A549 (cell line): Measurements from ENCODE around the gene TCF7L2. TPM values are rescaled to one million over a fixed set of nuclear protein-coding genes. Genes with fewer than 3 reads are reported as not detected.

Source experiments
- ATAC-seq, 2 experiments: fragments of 200-7000 bp in 1 of 2; fragments of >200 bp in 1 of 2; cut with Nextera tagmentation in 1 of 2; cut with Tn5 transposase in 1 of 2; 3 replicates each; pipeline versions ENCODE4 v1.8.0 to v1.9.1; 2018 to 2020; ENCODE audit warnings: mild to moderate bottlenecking in 1 of 2, moderate library complexity in 1 of 2
- CTCF ChIA-PET: fragments of 300-600 bp; sonication (Branson Sonifier 250); formaldehyde crosslinking; extraction: SDS; loops from one replicate; lab custom pipeline; 2021; ENCODE audit warnings: antibody characterized with exemption, inconsistent platforms; lab: Yijun Ruan, JAX
- POLR2A ChIA-PET: fragments of 350-600 bp; formaldehyde crosslinking; extraction: SDS; loops from one replicate; lab custom pipeline; 2021; ENCODE audit warnings: antibody characterized with exemption, inconsistent platforms; lab: Yijun Ruan, JAX
- DNase-seq, 2 experiments: peaks; one replicate each; pipeline versions ENCODE4 v3.0.0 to v3.0.0-alpha.2; 2011 to 2016; ENCODE audit warnings: low read depth in 1 of 2, low spot score in 1 of 2
- FAIRE-seq: peaks from 2 replicates; lab custom pipeline; 2011; peaks lifted over from hg19 to GRCh38; lab: Jason Lieb, UNC
- H3K27ac ChIP-seq, 2 experiments: fragments of >200 bp; sonication (Bioruptor Twin); formaldehyde crosslinking; 3 replicates each; pipeline ENCODE4 v1.5.1; 2016 to 2017
- H3K4me1 ChIP-seq: fragments of >200 bp; sonication (Bioruptor Twin); formaldehyde crosslinking; 3 replicates; pipeline ENCODE4 v1.6.1; 2016
- H3K4me2 ChIP-seq: fragments of >200 bp; sonication (Bioruptor Twin); formaldehyde crosslinking; 3 replicates; pipeline ENCODE4 v1.6.1; 2016
- H3K4me3 ChIP-seq: fragments of >200 bp; sonication (Bioruptor Twin); formaldehyde crosslinking; 3 replicates; pipeline ENCODE4 v1.5.1; 2016
- H3K9me3 ChIP-seq: fragments of >200 bp; sonication (Bioruptor Twin); formaldehyde crosslinking; 3 replicates; pipeline ENCODE4 v1.6.1; 2016
- BCL3 ChIP-seq: fragments of >200 bp; sonication (Bioruptor Twin); formaldehyde crosslinking; IDR thresholded peaks from 3 replicates; pipeline ENCODE4 v1.6.1; 2016
- CEBPB ChIP-seq, 2 experiments: fragments of >200 bp in 1 of 2; sonication (Bioruptor Twin) in 1 of 2; formaldehyde crosslinking in 1 of 2; IDR thresholded peaks; 2 replicates each; pipeline ENCODE4 v1.6.1; 2012 to 2016
- CHD2 ChIP-seq: fragments of 150-350 bp; IDR thresholded peaks from 2 replicates; pipeline ENCODE4 v1.6.1; 2014; ENCODE audit warnings: low read length; ENCODE audit not compliant: partially characterized antibody
- E2F6 ChIP-seq: IDR thresholded peaks from 2 replicates; pipeline ENCODE4 v1.6.1; 2012; ENCODE audit warnings: low read depth, borderline replicate concordance
- EHF ChIP-seq: fragments of 250-450 bp; sonication (Bioruptor Pico); IDR thresholded peaks from 2 replicates; pipeline ENCODE4 v1.5.0; 2020; ENCODE audit warnings: mild to moderate bottlenecking
- EHMT2 ChIP-seq: fragments of 200-600 bp; sonication (generic); IDR thresholded peaks from 2 replicates; pipeline ENCODE4 v1.6.1; 2016; ENCODE audit warnings: antibody characterized with exemption, low read depth, mild to moderate bottlenecking, moderate library complexity
- ESRRA ChIP-seq: fragments of 150-350 bp; IDR thresholded peaks from 2 replicates; pipeline ENCODE4 v1.6.1; 2014; ENCODE audit warnings: mild to moderate bottlenecking, low read length, borderline replicate concordance
- FOSB ChIP-seq: fragments of 250-450 bp; sonication (Bioruptor Pico); IDR thresholded peaks from 2 replicates; pipeline ENCODE4 v1.5.0; 2020; ENCODE audit warnings: mild to moderate bottlenecking, moderate library complexity
- HOXB13 ChIP-seq: fragments of 250-450 bp; sonication (Bioruptor Pico); IDR thresholded peaks from 2 replicates; pipeline ENCODE4 v1.5.0; 2020; ENCODE audit warnings: low read depth, mild to moderate bottlenecking, moderate library complexity
- HOXB5 ChIP-seq: fragments of 250-450 bp; sonication (Bioruptor Pico); IDR thresholded peaks from 2 replicates; pipeline ENCODE4 v1.5.0; 2020; ENCODE audit warnings: mild to moderate bottlenecking, moderate library complexity
- KDM5A ChIP-seq: fragments of 200-600 bp; sonication (generic); IDR thresholded peaks from 2 replicates; pipeline ENCODE4 v1.6.1; 2016; ENCODE audit warnings: antibody characterized with exemption, mild to moderate bottlenecking
- MAX ChIP-seq: IDR thresholded peaks from 2 replicates; pipeline ENCODE4 v1.6.1; 2012
- MYC ChIP-seq: IDR thresholded peaks from 2 replicates; pipeline ENCODE4 v1.6.1; 2012; ENCODE audit warnings: mild to moderate bottlenecking, inconsistent platforms, low read length, improper control_type of control experiment, borderline replicate concordance
- NR3C1 ChIP-seq: fragments of >200 bp; sonication (Bioruptor Twin); formaldehyde crosslinking; IDR thresholded peaks from 3 replicates; pipeline ENCODE4 v1.6.1; 2017
- PBX3 ChIP-seq: IDR thresholded peaks from 2 replicates; pipeline ENCODE4 v1.6.1; 2012
- POLR2A ChIP-seq: IDR thresholded peaks from 2 replicates; pipeline ENCODE4 v1.6.1; 2012; ENCODE audit warnings: mild to moderate bottlenecking, low read length
- RAD21 ChIP-seq, 2 experiments: fragments of >200 bp in 1 of 2; sonication (Bioruptor Twin) in 1 of 2; formaldehyde crosslinking in 1 of 2; IDR thresholded peaks in 1 of 2; conservative IDR thresholded peaks in 1 of 2; 2 replicates in 1 of 2; 3 replicates in 1 of 2; pipeline ENCODE4 v1.6.1; 2012 to 2018; ENCODE audit warnings: inconsistent platforms in 1 of 2
- RARB ChIP-seq: fragments of 250-450 bp; sonication (Bioruptor Pico); IDR thresholded peaks from 2 replicates; pipeline ENCODE4 v1.8.0; 2021; ENCODE audit warnings: mild to moderate bottlenecking, moderate library complexity
- RFX5 ChIP-seq: fragments of 450-650 bp; IDR thresholded peaks from 2 replicates; pipeline ENCODE4 v1.7.1; 2014; ENCODE audit warnings: antibody characterized with exemption, mild to moderate bottlenecking, moderate library complexity
- RNF2 ChIP-seq: fragments of 200-600 bp; sonication (generic); IDR thresholded peaks from 2 replicates; pipeline ENCODE4 v1.6.1; 2016; ENCODE audit warnings: low read depth, mild to moderate bottlenecking, antibody characterized with exemption, moderate library complexity, borderline replicate concordance
- SMC3 ChIP-seq: fragments of >200 bp; sonication (Bioruptor Twin); formaldehyde crosslinking; IDR thresholded peaks from 3 replicates; pipeline ENCODE4 v1.6.1; 2018; ENCODE audit warnings: inconsistent platforms
- SREBF2 ChIP-seq: fragments of 450-650 bp; IDR thresholded peaks from 2 replicates; pipeline ENCODE4 v1.6.1; 2014; ENCODE audit warnings: mild to moderate bottlenecking, moderate library complexity
- TFCP2L1 ChIP-seq: fragments of 250-450 bp; sonication (Bioruptor Pico); IDR thresholded peaks from 2 replicates; pipeline ENCODE4 v1.5.0; 2021; ENCODE audit warnings: mild to moderate bottlenecking
- USF2 ChIP-seq: fragments of 450-650 bp; IDR thresholded peaks from 2 replicates; pipeline ENCODE4 v1.6.1; 2014; ENCODE audit warnings: antibody characterized with exemption
- ZNF302 ChIP-seq: fragments of 250-450 bp; sonication (Bioruptor Pico); IDR thresholded peaks from 2 replicates; pipeline ENCODE4 v1.9.0; 2021; ENCODE audit warnings: inconsistent platforms, mild to moderate bottlenecking, moderate library complexity
- ZSCAN20 ChIP-seq: fragments of 250-450 bp; sonication (Bioruptor Pico); IDR thresholded peaks from 2 replicates; pipeline ENCODE4 v1.8.0; 2022; ENCODE audit warnings: mild to moderate bottlenecking, moderate library complexity
- WGBS: methylation state at CpG from one replicate; pipeline ENCODE4 v1.1.6; 2017; ENCODE audit errors: missing lambda C conversion rate; 5-methylcytosine and 5-hydroxymethylcytosine counted together
- polyA plus RNA-seq, 4 experiments: library from polyadenylated mRNA; depleted of rRNA in 3 of 4; stranded (reverse); fragments of >200 nt; fragmentation: RNase III in 1 of 4; extraction: RNeasy Plus Mini Kit Qiagen cat#74134 plus additional on column Dnase treatment in 1 of 4; gene quantifications; 2 replicates in 3 of 4; 3 replicates in 1 of 4; pipeline ENCODE4 v1.2.3, GENCODE V29; 2011 to 2017

TCF7L2 gene
- polyA plus RNA-seq, 2 of the 4 experiments (the other 2 are of a cell fraction) = 11.3 to 14.5 TPM

GRCh38 chr10:113151190-113151666 is 201.2 kb downstream of the TCF7L2 start (continued):
- TF ChIP-seq E2F6 (no peak), MAX (no peak), ESRRA (no peak), SREBF2 (no peak), MYC (no peak), CHD2 (no peak)

GRCh38 chr10:113153493-113154102 is 203.6 kb downstream of the TCF7L2 start:
- DNase-seq (no peak), FAIRE-seq (no peak), ATAC-seq (peak in 1 of 2 experiments; percentile 36; a peak in 2 of 6 replicates)
- no peaks in the 10 kb centered on the region for H3K9me3 ChIP-seq
- H3K4me2 ChIP-seq = no peak overlapping the region
- H3K4me1 ChIP-seq = no peaks in the 10 kb centered on the region
- TF ChIP-seq RAD21 (conservative IDR thresholded peaks at IDR 0.05 in 1 of 2, IDR thresholded peaks at IDR 0.05 in 1 of 2) (no peak), USF2 (peak; percentile 41; the same call in 1 of the 2 replicates)
- no peak overlapping the region for H3K4me3 ChIP-seq
- WGBS = 92% methylated on average over 17 of the region's 17 CpGs
- POLR2A ChIA-PET = no interaction called here
- H3K27ac ChIP-seq = no peak overlapping the region
- CTCF ChIA-PET = interaction anchor here (0.9 to 2.0 kb wide), 4 partner anchors 11 to 410 kb away, joined by 3 to 7 read pairs (median 4); no protein-coding TSS in a partner anchor

GRCh38 chr10:113157441-113157840 is 207.4 kb downstream of the TCF7L2 start:
- FAIRE-seq = no peak
- H3K9me3 ChIP-seq = no peaks in the 10 kb centered on the region
- TF ChIP-seq SMC3 (no peak), E2F6 (no peak), HOXB13 (CRISPR knock-in tag) (no peak), POLR2A (no peak), RARB (CRISPR knock-in tag) (no peak), HOXB5 (CRISPR knock-in tag) (no peak), ZSCAN20 (CRISPR knock-in tag) (no peak), RNF2 (no peak), CEBPB (IDR thresholded peaks at IDR 0.05) (no peak), EHF (CRISPR knock-in tag) (no peak), TFCP2L1 (CRISPR knock-in tag) (no peak), FOSB (CRISPR knock-in tag) (no peak), USF2 (no peak), EHMT2 (no peak), ZNF302 (no peak), KDM5A (no peak), BCL3 (no peak), NR3C1 (no peak), PBX3 (no peak), RFX5 (no peak)
- no peaks in the 10 kb centered on the region for H3K4me1 ChIP-seq
- CTCF ChIA-PET = interaction anchor here (1.1 to 1.6 kb wide), 2 partner anchors 18 kb away, joined by 4 to 5 read pairs; no protein-coding TSS in a partner anchor
- WGBS = 95% methylated on average over 7 of the region's 7 CpGs
- POLR2A ChIA-PET = no interaction called here
- ATAC-seq = no peak
- H3K27ac ChIP-seq = no peak overlapping the region
- H3K4me2 ChIP-seq = no peak overlapping the region
- H3K4me3 ChIP-seq = no peak overlapping the region
- DNase-seq = no peak
